GM21381 (cell line): Measurements from ENCODE around the gene DHX8.

Source experiments
- ATAC-seq: cut with Tn5 transposase; IDR thresholded peaks from one replicate; pipeline ENCODE4 v1.9.1; 2021; ENCODE audit warnings: mild to moderate bottlenecking, moderate library complexity; ENCODE audit not compliant: unreplicated experiment

DHX8 gene

GRCh38 chr17:43572368-43572980, 88.7 kb downstream of the DHX8 start:
- no peak for ATAC-seq

- ATAC-seq: no peak
Measured at GRCh38 chr17:43573579-43574321, 90.0 kb downstream of the DHX8 start.

GRCh38 chr17:43574348-43574747, 90.6 kb downstream of the DHX8 start:
- ATAC-seq: no peak

- no peak for ATAC-seq
Measured at GRCh38 chr17:43574896-43575525, 91.2 kb downstream of the DHX8 start.
